ENCODE data around the gene BMERB1. TPM values are rescaled to one million over a fixed set of nuclear protein-coding genes. Genes with fewer than 3 reads are reported as not detected.
"Not testable (repeated sequence)": the region's sequence is repeated elsewhere in the genome, so short reads cannot be mapped to it uniquely, and the experiment has no call there.

The BMERB1 gene
- total and polyA plus RNA-seq, 7 donors, result 26.6 to 133 (median 41.3) TPM

- H3K27ac ChIP-seq, result no peak overlapping the region
- H3K4me1 ChIP-seq, result no peaks in the 10 kb centered on the region
- intact Hi-C loops (cut with DNase I), result no loop called here
- ATAC-seq, result peak in 2 of 4 donors; percentile 38 to 40
- peak; percentile 43 for TF ChIP-seq CTCF (IDR thresholded peaks at IDR 0.05)
- H3K9me3 ChIP-seq, result peaks cover 5% of the 10 kb centered on the region
- no peak for DNase-seq
- 66 to 70% (median 67%) methylated on average over 3 of the region's 3 CpGs for WGBS, 3 donors
- no peak overlapping the region for H3K4me3 ChIP-seq
- no peaks in the 10 kb centered on the region for H3K27me3 ChIP-seq (ENCODE audit: insufficient read depth in 3 of 3, low read length in 2 of 3)
- no peaks in the 10 kb centered on the region for H3K36me3 ChIP-seq (ENCODE audit: insufficient read depth in 1 of 2, low read depth in 1 of 2)
These were observed 32.7 kb downstream of the BMERB1 start for GRCh38 chr16:15466886-15467781.

- ATAC-seq; H3K27me3 ChIP-seq (ENCODE audit: insufficient read depth in 3 of 3, low read length in 2 of 3); intact Hi-C loops (cut with DNase I); H3K4me1 ChIP-seq; DNase-seq; H3K27ac ChIP-seq; H3K4me3 ChIP-seq; H3K9me3 ChIP-seq; H3K36me3 ChIP-seq (ENCODE audit: insufficient read depth in 1 of 2, low read depth in 1 of 2): not testable (repeated sequence)
- 88 to 96% (median 93%) methylated on average over 4 of the region's 4 CpGs for WGBS, 3 donors
These were observed 42.6 kb downstream of the BMERB1 start for GRCh38 chr16:15476971-15477370.

- Histone ChIP-seq H3K36me3 (ENCODE audit: insufficient read depth in 1 of 2, low read depth in 1 of 2) (no peaks in the 10 kb centered on the region), H3K4me1 (peaks cover 7% of the 10 kb centered on the region), H3K4me3 (no peak overlapping the region), H3K27ac (no peak overlapping the region), H3K9me3 (no peaks in the 10 kb centered on the region), H3K27me3 (ENCODE audit: insufficient read depth in 3 of 3, low read length in 2 of 3) (no peaks in the 10 kb centered on the region)
- intact Hi-C loops (cut with DNase I), result no loop called here
- DNase-seq (no peak), ATAC-seq (no peak)
- TF ChIP-seq CTCF (IDR thresholded peaks at IDR 0.05), result no peak
- WGBS, 3 donors, result 78 to 88% (median 80%) methylated on average over 2 of the region's 2 CpGs
These were observed 43.4 kb downstream of the BMERB1 start for GRCh38 chr16:15477802-15478201.

GRCh38 chr16:15482068-15482747 is 47.8 kb downstream of the BMERB1 start:
- WGBS, 3 donors, result 49 to 64% (median 57%) methylated on average over 3 of the region's 3 CpGs
- H3K9me3 ChIP-seq, result no peaks in the 10 kb centered on the region
- TF ChIP-seq CTCF (IDR thresholded peaks at IDR 0.05), result no peak
- H3K27me3 ChIP-seq (ENCODE audit: insufficient read depth in 3 of 3, low read length in 2 of 3), result no peaks in the 10 kb centered on the region
- intact Hi-C loops (cut with DNase I), result no loop called here
- no peak overlapping the region for H3K4me3 ChIP-seq
- ATAC-seq (peak; percentile 82 to 98 (median 87)), DNase-seq (peak in 1 of 2 donors; percentile 65)
- no peak overlapping the region for H3K27ac ChIP-seq
- no peaks in the 10 kb centered on the region for H3K36me3 ChIP-seq (ENCODE audit: insufficient read depth in 1 of 2, low read depth in 1 of 2)
- H3K4me1 ChIP-seq, result peaks cover 7% of the 10 kb centered on the region

GRCh38 chr16:15482748-15483298 is 48.4 kb downstream of the BMERB1 start:
- no peaks in the 10 kb centered on the region for H3K27me3 ChIP-seq (ENCODE audit: insufficient read depth in 3 of 3, low read length in 2 of 3)
- H3K4me3 ChIP-seq, result no peak overlapping the region
- H3K4me1 ChIP-seq, result peaks cover 7% of the 10 kb centered on the region
- TF ChIP-seq CTCF (IDR thresholded peaks at IDR 0.05), result no peak
- DNase-seq, result no peak
- WGBS, 3 donors, result 96 to 99% (median 97%) methylated on average over 7 of the region's 7 CpGs
- no peak overlapping the region for H3K27ac ChIP-seq
- ATAC-seq, result no peak
- no peaks in the 10 kb centered on the region for H3K36me3 ChIP-seq (ENCODE audit: insufficient read depth in 1 of 2, low read depth in 1 of 2)
- no peaks in the 10 kb centered on the region for H3K9me3 ChIP-seq
- intact Hi-C loops (cut with DNase I), result no loop called here
